COLO668 (cell line): ENCODE measurements around the gene SHANK2.

ENCODE experiments used
- DNase-seq: peaks from one replicate; lab custom pipeline; 2025; ENCODE audit not compliant: unreplicated experiment; lab: John Stamatoyannopoulos, UW

Gene SHANK2

DNA sequence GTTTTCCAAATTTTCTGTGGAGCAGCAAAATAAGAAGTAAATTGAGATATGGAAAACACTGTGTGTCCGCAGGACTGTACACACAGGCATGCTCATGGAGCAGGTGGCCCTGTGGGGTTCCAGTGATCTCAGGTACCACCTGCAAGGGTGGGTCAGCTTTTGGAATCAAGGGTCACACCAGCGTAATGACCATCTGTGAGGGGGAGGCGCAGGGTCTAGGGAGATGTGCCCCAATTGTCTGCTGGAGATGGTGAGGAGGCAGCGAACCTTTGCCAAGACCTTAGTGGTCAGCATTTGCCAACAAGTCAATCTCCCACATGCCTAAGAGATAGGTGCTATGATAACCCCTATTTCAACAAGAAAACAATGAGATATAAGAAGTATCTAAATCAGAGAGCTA lies 49.4 kb downstream of the SHANK2 start:
- no peak for DNase-seq

DNA sequence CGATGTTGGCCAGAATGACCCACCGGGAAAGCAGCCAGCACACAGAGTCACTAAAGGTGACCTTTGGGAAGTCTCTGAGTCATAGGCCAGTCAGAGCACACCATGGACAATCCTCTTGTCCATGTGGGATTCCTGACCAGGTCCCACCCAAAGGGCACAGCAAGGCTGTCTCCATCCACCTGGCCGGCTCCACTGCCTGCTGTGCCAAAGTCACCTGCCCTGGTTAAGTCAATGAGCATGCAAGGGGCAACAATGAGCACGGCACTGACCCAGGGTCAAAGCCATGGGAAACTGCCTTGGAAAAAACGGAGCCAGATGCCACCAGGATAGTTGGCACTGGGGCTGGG lies 49.8 kb downstream of the SHANK2 start:
- no peak for DNase-seq
